Memory B cell (primary cell): ENCODE measurements around the gene RFT1.
"Not testable (repeated sequence)": the region's sequence is repeated elsewhere in the genome, so short reads cannot be mapped to it uniquely, and the experiment has no call there.

Source experiments
- ATAC-seq: fragments of 150-1000 bp; cut with Tn5 transposase; 2 replicates; pipeline ENCODE4 v1.10.0; 2021; ENCODE audit warnings: low read depth, mild to moderate bottlenecking, moderate library complexity
- DNase-seq, 2 donors: peaks; one replicate each; pipeline ENCODE4 v3.0.0; 2022; ENCODE audit warnings: low spot score in 2 of 2
- H3K27ac Mint-ChIP-seq: one replicate; pipeline ENCODE4 v1.8.0; 2022; ENCODE audit warnings: mild to moderate bottlenecking, moderate library complexity, mixed read lengths
- H3K27me3 Mint-ChIP-seq: one replicate; pipeline ENCODE4 v1.8.0; 2022; ENCODE audit warnings: mixed read lengths
- H3K36me3 Mint-ChIP-seq: one replicate; pipeline ENCODE4 v1.8.0; 2022; ENCODE audit warnings: mild to moderate bottlenecking, mixed read lengths
- H3K4me1 Mint-ChIP-seq: one replicate; pipeline ENCODE4 v1.8.0; 2022; ENCODE audit warnings: mixed read lengths
- H3K4me3 Mint-ChIP-seq: one replicate; pipeline ENCODE4 v1.8.0; 2022; ENCODE audit warnings: mild to moderate bottlenecking, moderate library complexity, mixed read lengths
- H3K9me3 Mint-ChIP-seq: one replicate; pipeline ENCODE4 v1.8.0; 2022; ENCODE audit warnings: mixed read lengths

Gene RFT1

GRCh38 chr3:53073553-53074365, 56.5 kb downstream of the RFT1 start:
- no peak for ATAC-seq

GRCh38 chr3:53072653-53073552, 57.3 kb downstream of the RFT1 start:
- peak; percentile 81 to 83 for DNase-seq
- ATAC-seq, result peak; percentile 89
- Mint-ChIP-seq H3K36me3 (peaks cover 3% of the 10 kb centered on the region), H3K4me3 (peak overlapping the region; percentile 92), H3K27ac (peak overlapping the region; percentile 84), H3K9me3 (no peaks in the 10 kb centered on the region), H3K27me3 (no peaks in the 10 kb centered on the region), H3K4me1 (peaks cover 11% of the 10 kb centered on the region)

More at GRCh38 chr3:53073553-53074365, 56.5 kb downstream of the RFT1 start:
- H3K9me3 Mint-ChIP-seq, result no peaks in the 10 kb centered on the region
- no peaks in the 10 kb centered on the region for H3K27me3 Mint-ChIP-seq
- H3K36me3 Mint-ChIP-seq, result peaks cover 3% of the 10 kb centered on the region
- peak overlapping the region; percentile 84 for H3K27ac Mint-ChIP-seq
- peak overlapping the region; percentile 92 for H3K4me3 Mint-ChIP-seq
- DNase-seq, result peak in 1 of 2 donors; percentile 19
- peaks cover 11% of the 10 kb centered on the region for H3K4me1 Mint-ChIP-seq

DNA sequence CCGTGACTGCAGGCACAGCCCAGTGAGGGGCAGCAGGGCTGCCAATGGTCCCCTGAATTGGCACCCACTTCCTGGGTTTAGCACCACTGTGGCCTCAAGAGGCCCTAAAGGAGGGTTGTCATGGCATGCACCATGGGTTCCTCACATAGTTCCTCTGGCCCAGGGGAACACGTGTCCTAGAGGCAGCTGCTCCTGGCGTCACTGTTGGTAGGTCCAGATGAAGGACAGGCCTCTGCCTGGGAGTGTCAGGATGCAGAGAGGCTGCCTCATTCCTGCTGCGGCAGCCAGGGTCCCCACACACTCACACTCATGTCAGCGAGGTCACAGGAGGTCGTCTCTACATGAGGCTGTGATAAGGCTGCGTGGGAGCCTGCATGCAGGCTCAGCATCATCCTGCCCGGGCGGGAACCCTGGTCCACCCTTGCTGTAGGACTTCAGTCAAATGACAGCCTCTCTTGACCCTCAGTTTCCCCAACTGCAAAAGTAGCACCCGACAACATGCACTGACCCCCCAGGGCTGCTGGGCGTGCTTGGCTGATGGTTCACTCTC, 58.3 kb downstream of the RFT1 start:
- Mint-ChIP-seq H3K27me3 (no peaks in the 10 kb centered on the region), H3K4me1 (peaks cover 11% of the 10 kb centered on the region), H3K27ac (no peak overlapping the region), H3K4me3 (no peak overlapping the region), H3K36me3 (peaks cover 3% of the 10 kb centered on the region), H3K9me3 (no peaks in the 10 kb centered on the region)
- DNase-seq (no peak), ATAC-seq (no peak)

GRCh38 chr3:53069422-53070068, 60.7 kb downstream of the RFT1 start:
- H3K27me3 Mint-ChIP-seq, result peaks cover 6% of the 10 kb centered on the region
- peaks cover 11% of the 10 kb centered on the region for H3K4me1 Mint-ChIP-seq
- no peak overlapping the region for H3K27ac Mint-ChIP-seq
- H3K36me3 Mint-ChIP-seq, result peaks cover 4% of the 10 kb centered on the region
- H3K4me3 Mint-ChIP-seq, result no peak overlapping the region
- ATAC-seq (no peak), DNase-seq (no peak)
- no peaks in the 10 kb centered on the region for H3K9me3 Mint-ChIP-seq

- Mint-ChIP-seq H3K4me1 (peaks cover 7% of the 10 kb centered on the region), H3K4me3 (no peak overlapping the region), H3K36me3 (peaks cover 4% of the 10 kb centered on the region), H3K27ac (no peak overlapping the region), H3K9me3 (no peaks in the 10 kb centered on the region), H3K27me3 (peaks cover 8% of the 10 kb centered on the region)
- DNase-seq (no peak), ATAC-seq (no peak)
Observed at GRCh38 chr3:53068176-53068575, 62.1 kb downstream of the RFT1 start.

- DNase-seq, result no peak
- Mint-ChIP-seq H3K27ac (no peak overlapping the region), H3K4me3 (no peak overlapping the region), H3K4me1 (peaks cover 3% of the 10 kb centered on the region), H3K36me3 (peaks cover 4% of the 10 kb centered on the region), H3K9me3 (no peaks in the 10 kb centered on the region), H3K27me3 (peaks cover 8% of the 10 kb centered on the region)
- ATAC-seq, result no peak
Observed at GRCh38 chr3:53067567-53067966, 62.7 kb downstream of the RFT1 start.

GRCh38 chr3:53065841-53066480, 64.3 kb downstream of the RFT1 start:
- DNase-seq (no peak), ATAC-seq (no peak)
- no peak overlapping the region for H3K27ac Mint-ChIP-seq
- peaks cover 10% of the 10 kb centered on the region for H3K27me3 Mint-ChIP-seq
- no peak overlapping the region for H3K4me3 Mint-ChIP-seq
- H3K4me1 Mint-ChIP-seq, result no peaks in the 10 kb centered on the region
- peaks cover 4% of the 10 kb centered on the region for H3K36me3 Mint-ChIP-seq
- H3K9me3 Mint-ChIP-seq, result no peaks in the 10 kb centered on the region

- H3K27ac Mint-ChIP-seq, result no peak overlapping the region
- ATAC-seq (no peak), DNase-seq (no peak)
- H3K9me3 Mint-ChIP-seq, result no peaks in the 10 kb centered on the region
- H3K27me3 Mint-ChIP-seq, result peaks cover 10% of the 10 kb centered on the region
- H3K4me3 Mint-ChIP-seq, result no peak overlapping the region
- H3K4me1 Mint-ChIP-seq, result no peaks in the 10 kb centered on the region
- peaks cover 4% of the 10 kb centered on the region for H3K36me3 Mint-ChIP-seq
Observed at GRCh38 chr3:53062905-53063304, 67.3 kb downstream of the RFT1 start.

DNA sequence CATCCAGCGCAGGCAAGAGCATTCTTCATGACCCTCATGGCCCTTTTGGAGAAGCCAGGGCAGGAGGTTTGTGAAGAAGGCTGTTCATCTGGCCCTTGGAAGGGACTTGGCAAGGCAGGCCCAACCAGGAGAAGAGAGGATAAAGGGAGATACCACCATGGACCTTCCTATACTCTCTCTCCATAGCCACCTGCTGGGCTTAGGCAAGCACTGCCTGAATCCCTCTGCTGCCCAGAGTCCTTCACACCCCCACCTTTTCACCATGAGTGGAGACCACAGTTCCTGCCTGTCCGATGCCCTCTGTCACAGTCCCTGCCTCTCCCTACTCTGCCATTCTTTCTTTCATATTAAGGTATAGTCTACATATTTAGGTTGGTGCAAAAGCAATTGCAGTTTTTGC, 73.8 kb downstream of the RFT1 start:
- no peaks in the 10 kb centered on the region for H3K4me1 Mint-ChIP-seq
- peaks cover 2% of the 10 kb centered on the region for H3K27me3 Mint-ChIP-seq
- no peak for DNase-seq
- no peaks in the 10 kb centered on the region for H3K36me3 Mint-ChIP-seq
- ATAC-seq, result no peak
- H3K4me3 Mint-ChIP-seq, result no peak overlapping the region
- H3K27ac Mint-ChIP-seq, result no peak overlapping the region
- H3K9me3 Mint-ChIP-seq, result no peaks in the 10 kb centered on the region

- not testable (repeated sequence) for H3K27me3 Mint-ChIP-seq, DNase-seq, H3K9me3 Mint-ChIP-seq, H3K27ac Mint-ChIP-seq, ATAC-seq, H3K36me3 Mint-ChIP-seq, H3K4me1 Mint-ChIP-seq, H3K4me3 Mint-ChIP-seq
Observed at GRCh38 chr3:53054233-53054632, 76.0 kb downstream of the RFT1 start.

DNA sequence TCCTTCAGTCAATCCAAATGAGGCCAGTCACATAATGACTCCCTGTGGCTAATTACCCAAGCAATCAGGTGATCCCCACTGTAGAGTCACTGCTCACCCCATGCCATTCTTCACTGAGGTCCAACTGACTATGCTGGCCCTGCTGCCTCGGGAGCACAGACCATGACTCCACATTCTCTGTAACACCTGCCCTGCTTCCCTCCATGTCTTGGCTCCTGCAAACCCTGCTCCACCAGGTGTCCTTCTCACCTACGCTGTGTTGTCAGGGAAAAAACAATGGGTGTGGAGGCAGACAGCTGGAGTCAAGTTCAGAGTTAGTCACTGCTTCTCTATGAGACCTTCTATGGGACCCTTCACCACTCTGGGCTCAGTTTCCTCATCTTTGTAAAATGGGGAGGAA, 78.3 kb downstream of the RFT1 start:
- ATAC-seq (no peak), DNase-seq (no peak)
- H3K4me3 Mint-ChIP-seq, result no peak overlapping the region
- H3K4me1 Mint-ChIP-seq, result peaks cover 9% of the 10 kb centered on the region
- no peak overlapping the region for H3K27ac Mint-ChIP-seq
- no peaks in the 10 kb centered on the region for H3K36me3 Mint-ChIP-seq
- H3K27me3 Mint-ChIP-seq, result no peaks in the 10 kb centered on the region
- H3K9me3 Mint-ChIP-seq, result no peaks in the 10 kb centered on the region

GRCh38 chr3:53049987-53050386, 80.2 kb downstream of the RFT1 start:
- DNase-seq (no peak), ATAC-seq (no peak)
- H3K9me3 Mint-ChIP-seq, result no peaks in the 10 kb centered on the region
- H3K36me3 Mint-ChIP-seq, result no peaks in the 10 kb centered on the region
- H3K27me3 Mint-ChIP-seq, result no peaks in the 10 kb centered on the region
- peaks cover 11% of the 10 kb centered on the region for H3K4me1 Mint-ChIP-seq
- no peak overlapping the region for H3K4me3 Mint-ChIP-seq
- H3K27ac Mint-ChIP-seq, result no peak overlapping the region
